Epithelial cell of proximal tubule (primary cell): ENCODE data around the gene MYH7B. TPM values are rescaled to one million over a fixed set of nuclear protein-coding genes. Genes with fewer than 3 reads are reported as not detected.

Experiments used
- DNase-seq: peaks from one replicate; pipeline ENCODE4 v3.0.0-alpha.2; 2011; ENCODE audit warnings: low read depth
- H3K4me3 ChIP-seq: 2 replicates; pipeline ENCODE4 v1.5.1; 2011; ENCODE audit warnings: low read depth, mild to moderate bottlenecking, low read length
- total RNA-seq: library from RNA; depleted of rRNA; stranded (reverse); fragments of >200 nt; gene quantifications from 2 replicates; pipeline ENCODE4 v1.2.3, GENCODE V29; 2015
- TF ChIP-seq, protein P1 (sequence below): conservative IDR thresholded peaks from 2 replicates; pipeline ENCODE4 v1.5.1; 2012; ENCODE audit warnings: low read depth, mild to moderate bottlenecking, low read length

Gene MYH7B
- total RNA-seq, 1 donor from 2014 or later = not detected

DNA sequence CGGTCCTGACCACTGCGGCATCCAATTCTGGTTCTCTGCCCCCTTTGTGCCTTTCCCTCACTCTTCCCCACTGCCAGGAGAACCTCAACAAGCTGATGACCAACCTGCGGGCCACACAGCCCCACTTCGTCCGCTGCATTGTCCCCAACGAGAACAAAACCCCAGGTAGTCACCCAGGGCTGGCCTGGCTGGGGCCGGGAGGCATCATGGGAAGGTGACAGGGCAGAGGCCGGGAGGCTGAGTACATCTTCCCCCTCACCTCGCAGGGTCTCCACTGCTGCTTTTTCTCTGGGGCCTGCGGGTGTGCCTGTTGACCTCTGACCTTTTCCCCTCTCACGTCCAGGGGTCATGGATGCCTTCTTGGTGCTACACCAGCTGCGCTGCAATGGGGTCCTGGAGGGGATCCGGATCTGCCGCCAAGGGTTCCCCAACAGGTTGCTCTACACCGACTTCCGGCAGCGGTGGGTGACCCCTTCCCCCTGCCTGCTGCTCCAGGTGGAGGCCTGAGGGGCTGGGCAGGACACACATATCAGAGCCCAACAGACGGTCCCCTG lies 35.1 kb downstream of the MYH7B start:
- DNase-seq = no peak
- TF ChIP-seq, protein P1, sequence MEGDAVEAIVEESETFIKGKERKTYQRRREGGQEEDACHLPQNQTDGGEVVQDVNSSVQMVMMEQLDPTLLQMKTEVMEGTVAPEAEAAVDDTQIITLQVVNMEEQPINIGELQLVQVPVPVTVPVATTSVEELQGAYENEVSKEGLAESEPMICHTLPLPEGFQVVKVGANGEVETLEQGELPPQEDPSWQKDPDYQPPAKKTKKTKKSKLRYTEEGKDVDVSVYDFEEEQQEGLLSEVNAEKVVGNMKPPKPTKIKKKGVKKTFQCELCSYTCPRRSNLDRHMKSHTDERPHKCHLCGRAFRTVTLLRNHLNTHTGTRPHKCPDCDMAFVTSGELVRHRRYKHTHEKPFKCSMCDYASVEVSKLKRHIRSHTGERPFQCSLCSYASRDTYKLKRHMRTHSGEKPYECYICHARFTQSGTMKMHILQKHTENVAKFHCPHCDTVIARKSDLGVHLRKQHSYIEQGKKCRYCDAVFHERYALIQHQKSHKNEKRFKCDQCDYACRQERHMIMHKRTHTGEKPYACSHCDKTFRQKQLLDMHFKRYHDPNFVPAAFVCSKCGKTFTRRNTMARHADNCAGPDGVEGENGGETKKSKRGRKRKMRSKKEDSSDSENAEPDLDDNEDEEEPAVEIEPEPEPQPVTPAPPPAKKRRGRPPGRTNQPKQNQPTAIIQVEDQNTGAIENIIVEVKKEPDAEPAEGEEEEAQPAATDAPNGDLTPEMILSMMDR = no peak
- no peak overlapping the region for H3K4me3 ChIP-seq

GRCh38 chr20:34992751-34993417 lies 37.2 kb downstream of the MYH7B start:
- H3K4me3 ChIP-seq = no peak overlapping the region
- TF ChIP-seq, protein P1 = no peak
- DNase-seq = no peak

GRCh38 chr20:34993941-34994508 lies 38.4 kb downstream of the MYH7B start:
- no peak overlapping the region for H3K4me3 ChIP-seq
- TF ChIP-seq, protein P1 = no peak
- no peak for DNase-seq

DNA sequence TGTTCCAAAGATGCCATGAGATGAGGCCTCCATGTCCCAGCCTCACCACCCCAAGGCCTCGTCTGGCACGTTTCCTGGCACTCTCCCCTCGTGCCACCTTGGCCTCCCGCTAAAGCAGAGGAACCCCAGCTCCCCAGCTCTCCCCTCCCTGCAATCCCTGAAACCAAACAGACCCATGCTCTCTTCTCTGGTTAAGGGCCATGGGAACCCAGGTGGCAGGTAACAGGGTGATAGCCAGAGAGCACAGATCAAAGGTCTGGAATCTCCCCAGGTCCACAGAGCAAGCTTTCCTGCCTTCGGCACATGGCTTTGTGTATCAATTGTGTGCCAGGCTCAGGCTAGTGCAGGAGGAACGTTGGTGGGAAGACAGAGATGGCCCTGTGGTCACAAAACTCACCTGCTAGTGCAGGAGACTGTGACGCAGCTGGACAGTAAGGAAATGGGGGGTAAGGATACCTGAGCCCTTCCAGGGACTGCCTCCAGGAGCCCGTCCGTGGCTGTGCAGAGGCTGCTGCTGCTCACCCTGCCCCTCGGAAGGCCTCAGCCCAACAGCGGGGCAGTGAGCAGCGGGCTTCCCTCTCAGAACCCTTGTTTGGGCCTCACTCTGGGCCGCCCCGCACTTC lies 39.0 kb downstream of the MYH7B start:
- H3K4me3 ChIP-seq = no peak overlapping the region
- TF ChIP-seq, protein P1 = no peak
- DNase-seq = no peak

- no peak overlapping the region for H3K4me3 ChIP-seq
- no peak for DNase-seq
- TF ChIP-seq, protein P1 = no peak
Measured at GRCh38 chr20:34995192-34995591, 39.5 kb downstream of the MYH7B start.

GRCh38 chr20:34995696-34996095 lies 40.0 kb downstream of the MYH7B start:
- no peak for DNase-seq
- H3K4me3 ChIP-seq = no peak overlapping the region
- TF ChIP-seq, protein P1 = no peak
